Thoracic aorta (tissue), 2 donors: ENCODE results near the gene TCEAL8. TPM values are rescaled to one million over a fixed set of nuclear protein-coding genes. Genes with fewer than 3 reads are reported as not detected.
A peak's percentile ranks its signal among the peaks of the same experiment; 100 is the strongest.
"Not testable (repeated sequence)": the region's sequence is repeated elsewhere in the genome, so short reads cannot be mapped to it uniquely, and the experiment has no call there.

Experiments used
- ATAC-seq: fragments of 150-250 bp; one replicate; pipeline ENCODE4 v1.8.0; 2017; ENCODE audit warnings: low read depth; ENCODE audit not compliant: insufficient number of reproducible peaks, low FRiP score
- DNase-seq: peaks from one replicate; pipeline ENCODE4 v3.0.0-alpha.2; 2020; ENCODE audit warnings: low spot score
- H3K27ac ChIP-seq, 2 donors: fragments of 200-600 bp; sonication (generic); 1 replicate in 1 of 2; 2 replicates in 1 of 2; pipeline ENCODE4 v1.5.1; 2016; ENCODE audit warnings: mild to moderate bottlenecking in 2 of 2, moderate library complexity in 2 of 2
- H3K27me3 ChIP-seq: fragments of 200-600 bp; sonication (generic); replicated peaks from 2 replicates; pipeline ENCODE4 v1.6.0; 2016; ENCODE audit warnings: mild to moderate bottlenecking; ENCODE audit not compliant: insufficient read depth
- H3K36me3 ChIP-seq: fragments of 200-600 bp; sonication (generic); one replicate; pipeline ENCODE4 v1.5.1; 2016
- H3K4me1 ChIP-seq, 2 donors: fragments of 200-600 bp; sonication (generic); 1 replicate in 1 of 2; 2 replicates in 1 of 2; pipeline versions ENCODE4 v1.5.1 to v1.6.0; 2016; ENCODE audit warnings: low read depth in 2 of 2, mild to moderate bottlenecking in 1 of 2; ENCODE audit not compliant: control insufficient read depth in 1 of 2
- H3K4me3 ChIP-seq: fragments of 200-600 bp; sonication (generic); 2 replicates; pipeline ENCODE4 v1.5.1; 2016; ENCODE audit warnings: mild to moderate bottlenecking
- H3K9me3 ChIP-seq: fragments of 200-600 bp; sonication (generic); 2 replicates; pipeline ENCODE4 v1.5.1; 2016
- total RNA-seq, 2 donors: library from RNA; depleted of rRNA; stranded (reverse); fragments of >200 nt; gene quantifications; one replicate each; pipeline versions ENCODE4 v1.1.0 to v1.2.3, GENCODE V29; 2016
- TF ChIP-seq, protein P1 (sequence below): fragments of 200-600 bp; sonication (generic); IDR thresholded peaks from one replicate; pipeline ENCODE4 v1.5.1; 2019; ENCODE audit warnings: antibody characterized with exemption

Gene TCEAL8
- total RNA-seq, 2 donors from 2014 or later = 58.4 to 59.4 TPM

DNA sequence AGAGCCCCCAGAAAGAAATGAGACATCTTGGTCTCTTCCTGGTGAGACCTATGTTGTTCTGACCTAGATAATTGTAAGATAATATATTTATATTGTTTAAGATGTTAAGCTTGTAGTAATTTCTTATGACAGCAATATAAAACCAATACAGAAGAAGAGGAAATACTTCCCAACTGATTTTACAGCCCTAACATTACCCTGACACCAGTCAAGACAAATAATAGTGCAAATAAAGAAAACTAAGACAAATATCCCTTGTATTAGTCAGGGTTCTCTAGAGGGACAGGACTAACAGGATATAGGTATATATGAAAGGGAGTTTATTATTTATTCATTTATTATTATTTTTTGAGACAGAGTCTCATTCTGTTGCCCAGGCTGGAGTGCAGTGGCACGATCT is 18.7 kb downstream of the TCEAL8 start:
- H3K36me3 ChIP-seq = no peaks in the 10 kb centered on the region
- TF ChIP-seq, protein P1, sequence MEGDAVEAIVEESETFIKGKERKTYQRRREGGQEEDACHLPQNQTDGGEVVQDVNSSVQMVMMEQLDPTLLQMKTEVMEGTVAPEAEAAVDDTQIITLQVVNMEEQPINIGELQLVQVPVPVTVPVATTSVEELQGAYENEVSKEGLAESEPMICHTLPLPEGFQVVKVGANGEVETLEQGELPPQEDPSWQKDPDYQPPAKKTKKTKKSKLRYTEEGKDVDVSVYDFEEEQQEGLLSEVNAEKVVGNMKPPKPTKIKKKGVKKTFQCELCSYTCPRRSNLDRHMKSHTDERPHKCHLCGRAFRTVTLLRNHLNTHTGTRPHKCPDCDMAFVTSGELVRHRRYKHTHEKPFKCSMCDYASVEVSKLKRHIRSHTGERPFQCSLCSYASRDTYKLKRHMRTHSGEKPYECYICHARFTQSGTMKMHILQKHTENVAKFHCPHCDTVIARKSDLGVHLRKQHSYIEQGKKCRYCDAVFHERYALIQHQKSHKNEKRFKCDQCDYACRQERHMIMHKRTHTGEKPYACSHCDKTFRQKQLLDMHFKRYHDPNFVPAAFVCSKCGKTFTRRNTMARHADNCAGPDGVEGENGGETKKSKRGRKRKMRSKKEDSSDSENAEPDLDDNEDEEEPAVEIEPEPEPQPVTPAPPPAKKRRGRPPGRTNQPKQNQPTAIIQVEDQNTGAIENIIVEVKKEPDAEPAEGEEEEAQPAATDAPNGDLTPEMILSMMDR = no peak
- no peak overlapping the region for H3K27ac ChIP-seq
- H3K9me3 ChIP-seq = no peaks in the 10 kb centered on the region
- DNase-seq (no peak), ATAC-seq (no peak)
- H3K4me1 ChIP-seq = no peaks in the 10 kb centered on the region
- H3K4me3 ChIP-seq = no peak overlapping the region
- H3K27me3 ChIP-seq = no peaks in the 10 kb centered on the region

DNA sequence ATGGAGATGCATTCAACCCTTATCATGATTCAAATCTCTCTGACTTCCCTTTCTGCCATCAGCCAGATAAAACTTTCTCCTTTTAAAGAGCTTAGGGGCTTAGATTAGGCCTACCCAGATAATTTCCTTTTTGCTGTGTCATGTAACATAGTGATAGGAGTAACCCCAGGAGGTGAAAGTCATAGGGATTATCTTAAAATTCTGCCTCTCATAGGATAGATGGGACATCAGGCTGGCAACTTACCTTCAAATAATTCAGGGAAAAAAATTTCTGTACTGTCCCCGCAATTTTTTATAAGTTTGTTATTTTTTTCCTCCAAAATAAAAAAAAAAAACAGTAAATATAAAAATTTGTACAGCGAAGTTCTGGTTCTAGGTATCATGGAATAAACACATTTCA is 19.3 kb downstream of the TCEAL8 start:
- H3K27me3 ChIP-seq, H3K4me3 ChIP-seq, H3K36me3 ChIP-seq, DNase-seq, H3K27ac ChIP-seq, H3K4me1 ChIP-seq, ATAC-seq, H3K9me3 ChIP-seq: not testable (repeated sequence)

DNA sequence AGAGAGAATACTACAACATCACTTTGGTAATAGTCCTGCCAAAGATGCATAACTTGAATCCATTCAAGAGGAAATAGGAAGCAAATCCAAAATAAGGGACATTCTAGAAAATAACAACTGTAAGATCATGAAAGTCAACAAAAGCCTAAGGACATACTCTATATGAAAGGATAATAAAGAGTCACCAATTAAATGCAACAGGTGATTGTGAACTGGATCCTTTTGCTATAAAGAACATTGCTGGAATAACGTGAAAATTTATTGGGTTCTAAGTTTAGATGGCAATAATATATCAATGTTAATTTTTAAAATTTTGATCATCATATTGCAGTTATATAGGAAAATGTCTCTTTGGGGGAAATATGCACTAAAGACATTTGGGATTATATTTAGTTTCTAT is 20.1 kb downstream of the TCEAL8 start:
- H3K9me3 ChIP-seq = no peaks in the 10 kb centered on the region
- no peak for ATAC-seq
- TF ChIP-seq, protein P1 = no peak
- H3K4me3 ChIP-seq = no peak overlapping the region
- no peaks in the 10 kb centered on the region for H3K4me1 ChIP-seq
- no peak for DNase-seq
- no peaks in the 10 kb centered on the region for H3K27me3 ChIP-seq
- no peaks in the 10 kb centered on the region for H3K36me3 ChIP-seq
- H3K27ac ChIP-seq = no peak overlapping the region

DNA sequence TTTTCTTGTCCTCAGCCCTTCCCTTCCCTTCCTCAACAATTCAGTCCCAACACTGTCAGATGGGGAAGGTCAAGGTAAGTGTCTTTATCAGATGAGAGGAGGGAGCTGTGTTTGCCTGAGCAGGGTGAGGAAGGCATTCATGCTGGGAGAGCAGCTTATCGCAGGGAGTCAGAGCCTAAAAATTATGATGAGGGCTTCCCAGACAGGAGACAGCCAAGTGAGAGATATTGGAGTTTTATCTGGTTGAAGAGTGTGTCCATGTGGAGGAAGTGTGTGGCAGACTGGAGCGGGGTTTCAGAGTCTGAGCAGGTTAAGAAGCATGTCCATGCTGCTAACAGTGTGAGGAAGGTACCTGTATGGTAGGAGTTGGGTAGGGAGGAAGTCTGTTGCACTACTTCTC is 21.7 kb downstream of the TCEAL8 start:
- H3K27ac ChIP-seq = no peak overlapping the region
- H3K9me3 ChIP-seq = no peaks in the 10 kb centered on the region
- no peaks in the 10 kb centered on the region for H3K4me1 ChIP-seq
- no peak for ATAC-seq
- no peaks in the 10 kb centered on the region for H3K36me3 ChIP-seq
- H3K4me3 ChIP-seq = no peak overlapping the region
- DNase-seq = no peak
- TF ChIP-seq, protein P1 = no peak
- H3K27me3 ChIP-seq = no peaks in the 10 kb centered on the region

DNA sequence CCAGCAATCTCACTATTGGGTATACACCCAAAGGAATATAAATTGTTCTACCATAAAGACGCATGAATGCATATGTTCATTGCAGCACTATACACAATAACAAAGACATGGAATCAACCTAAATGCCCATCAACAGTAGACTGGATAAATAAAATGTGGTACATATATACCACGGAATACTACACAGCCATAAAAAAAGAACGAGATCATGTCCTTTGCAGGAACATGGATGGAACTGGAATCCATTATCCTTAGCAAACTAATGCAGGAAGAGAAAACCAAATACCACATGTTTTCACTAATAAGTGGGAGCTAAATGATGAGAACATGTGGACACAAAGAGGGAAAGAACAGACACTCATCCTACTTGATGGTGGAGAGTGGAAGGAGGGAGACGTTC is 29.0 kb downstream of the TCEAL8 start:
- not testable (repeated sequence) for H3K9me3 ChIP-seq, ATAC-seq, H3K36me3 ChIP-seq

DNA sequence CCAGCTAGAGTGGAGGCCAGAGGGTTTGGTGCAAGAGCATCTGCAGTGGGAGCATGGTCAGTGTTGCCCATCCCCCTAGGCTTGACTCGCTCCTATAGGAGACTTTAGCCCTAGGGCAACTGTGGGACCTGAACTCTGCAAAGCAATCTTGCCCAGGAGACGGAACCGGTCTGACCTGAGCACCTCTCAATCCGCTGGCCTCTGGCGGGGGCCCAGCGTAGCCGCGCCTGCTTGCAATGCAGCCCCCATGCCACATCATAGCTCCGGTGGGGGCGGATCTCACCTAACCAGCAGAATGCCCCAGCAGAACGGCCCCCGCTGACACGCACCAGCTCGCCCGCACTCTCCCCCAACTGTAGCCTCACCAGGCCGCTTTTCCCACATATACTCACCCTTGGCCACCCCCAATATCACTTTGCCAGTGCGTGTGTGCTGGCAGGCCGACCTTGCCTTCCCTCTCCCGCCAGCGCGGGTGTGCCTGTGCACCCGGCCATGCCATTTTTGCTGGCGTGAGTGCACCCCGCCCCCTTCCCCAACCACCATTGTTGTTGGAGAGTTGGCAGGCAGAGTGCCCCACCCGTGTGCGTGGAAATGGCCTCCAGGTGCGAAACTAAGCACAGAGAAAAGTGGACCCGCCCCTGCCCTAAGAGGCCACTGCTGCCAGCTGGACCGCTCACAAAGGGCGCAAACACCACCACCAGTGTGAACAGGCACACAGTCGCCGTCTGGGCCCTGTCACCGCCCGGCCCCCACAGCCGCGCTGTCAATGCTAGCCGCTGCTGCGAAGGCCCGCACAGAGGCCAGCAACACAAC is 34.2 kb downstream of the TCEAL8 start:
- no peak for DNase-seq
- no peak overlapping the region for H3K27ac ChIP-seq
- ATAC-seq = no peak
- TF ChIP-seq, protein P1 = no peak
- no peaks in the 10 kb centered on the region for H3K4me1 ChIP-seq
- peak overlapping the region; percentile 20 for H3K4me3 ChIP-seq
- H3K9me3 ChIP-seq = no peaks in the 10 kb centered on the region
- no peaks in the 10 kb centered on the region for H3K27me3 ChIP-seq
- H3K36me3 ChIP-seq = no peaks in the 10 kb centered on the region

More for the DNA sequence above, 29.0 kb downstream of the TCEAL8 start:
- H3K27me3 ChIP-seq, H3K4me3 ChIP-seq, DNase-seq, H3K27ac ChIP-seq, H3K4me1 ChIP-seq: not testable (repeated sequence)
